ENCODE results near the gene HMGN4.
A peak's percentile ranks its signal among the peaks of the same experiment; 100 is the strongest.

DNA sequence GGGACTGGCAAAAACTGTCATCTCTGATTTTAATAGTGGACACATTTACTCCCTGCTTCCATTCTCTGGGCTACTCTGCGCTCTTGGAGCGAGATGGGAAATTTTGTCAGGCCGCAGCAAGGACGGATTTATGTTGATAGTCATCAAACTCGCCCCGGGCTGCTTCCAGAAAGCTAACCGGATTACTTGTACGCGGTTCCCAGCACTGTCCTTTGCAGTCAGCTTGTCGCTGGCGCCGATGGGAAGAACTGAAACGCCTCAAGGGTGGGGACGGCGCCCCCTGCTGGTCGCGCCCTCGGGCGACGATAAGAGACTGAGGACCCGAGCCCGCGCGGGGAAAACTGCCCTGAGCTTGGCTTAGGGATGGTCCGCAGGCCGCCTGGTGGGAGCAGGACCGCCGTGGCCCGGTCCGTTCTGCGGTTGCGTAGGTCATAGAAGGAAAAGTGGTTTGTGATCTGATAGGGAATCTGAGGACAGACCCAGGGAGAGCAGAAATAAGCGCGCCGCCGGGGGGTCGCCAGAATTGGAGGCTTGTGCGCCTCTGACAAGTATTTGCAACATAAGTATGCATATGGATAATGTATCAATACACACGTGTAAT lies 57.6 kb downstream of the HMGN4 start:
- TF ChIP-seq CTCF (IDR thresholded peaks at IDR 0.05) (peak; percentile 91 to 97 (median 94)), POLR2A (IDR thresholded peaks at IDR 0.05) (peak in 1 of 2 donors; percentile 29), EP300 (IDR thresholded peaks at IDR 0.05) (peak in 1 of 2 donors; percentile 67)

All from tibial nerve (tissue), 4 donors.